HG03520 (cell line): ENCODE measurements around the gene SNAPIN.
A peak's percentile ranks its signal among the peaks of the same experiment; 100 is the strongest.
"Not testable (repeated sequence)": the region's sequence is repeated elsewhere in the genome, so short reads cannot be mapped to it uniquely, and the experiment has no call there.

ENCODE experiments used
- ATAC-seq: cut with Tn5 transposase; IDR thresholded peaks from one replicate; pipeline ENCODE4 v1.9.1; 2021; ENCODE audit warnings: mild to moderate bottlenecking, moderate library complexity; ENCODE audit not compliant: unreplicated experiment

Gene SNAPIN

GRCh38 chr1:153626904-153627714, 31.4 kb upstream of the SNAPIN start, which contains the start of gene S100A13:
S100A13 (minus strand) TSS chr1:153627505; CDS start chr1:153626472, 1,033 bp downstream.
- no peak for ATAC-seq

GRCh38 chr1:153627715-153628626, 30.5 kb upstream of the SNAPIN start, which contains the start of gene S100A1:
S100A1 (plus strand) TSS chr1:153628434; CDS start chr1:153630522, 2,088 bp downstream.
- ATAC-seq = no peak

- ATAC-seq = no peak
These were observed 29.7 kb upstream of the SNAPIN start for GRCh38 chr1:153628638-153629342.

- ATAC-seq = no peak
These were observed 29.2 kb upstream of the SNAPIN start for GRCh38 chr1:153629343-153629665.

- no peak for ATAC-seq
These were observed 28.5 kb upstream of the SNAPIN start for GRCh38 chr1:153629971-153630370.

- ATAC-seq = no peak
These were observed 28.1 kb upstream of the SNAPIN start for GRCh38 chr1:153630384-153630783.

GRCh38 chr1:153631047-153632022, 27.2 kb upstream of the SNAPIN start:
- no peak for ATAC-seq

GRCh38 chr1:153633161-153633753, 25.2 kb upstream of the SNAPIN start:
- ATAC-seq = peak; percentile 3

GRCh38 chr1:153633754-153634665, 24.5 kb upstream of the SNAPIN start, which contains the start of gene CHTOP:
CHTOP (plus strand) TSS chr1:153634066; CDS start chr1:153636589, 2,523 bp downstream.
- ATAC-seq = peak; percentile 81

GRCh38 chr1:153635872-153636271, 22.6 kb upstream of the SNAPIN start:
- no peak for ATAC-seq

GRCh38 chr1:153636312-153636711, 22.2 kb upstream of the SNAPIN start:
- ATAC-seq = no peak

GRCh38 chr1:153638261-153638660, 20.2 kb upstream of the SNAPIN start:
- no peak for ATAC-seq

- ATAC-seq = no peak
These were observed 19.2 kb upstream of the SNAPIN start for GRCh38 chr1:153639280-153639679.

GRCh38 chr1:153640213-153640612, 18.3 kb upstream of the SNAPIN start:
- not testable (repeated sequence) for ATAC-seq

- no peak for ATAC-seq
These were observed 17.6 kb upstream of the SNAPIN start for GRCh38 chr1:153640861-153641260.

- no peak for ATAC-seq
These were observed 16.3 kb upstream of the SNAPIN start for GRCh38 chr1:153642161-153642560.

- ATAC-seq = no peak
These were observed 15.4 kb upstream of the SNAPIN start for GRCh38 chr1:153643100-153643499.

- no peak for ATAC-seq
These were observed 14.7 kb upstream of the SNAPIN start for GRCh38 chr1:153643816-153644215.
